Activated naive CD4-positive, alpha-beta T cell treated with Interleukin-2 at 50 U/mL for 16 hours (primary cell): ENCODE results near the gene ADD3.

Experiments
- DNase-seq: peaks from one replicate; pipeline ENCODE4 v3.0.0-alpha.2; 2020

The ADD3 gene

GRCh38 chr10:110007701-110008517 is at the start of gene ADD3:
ADD3 (plus strand) TSS chr10:110007984; CDS start chr10:110100654, 92,670 bp downstream.
- peak; percentile 88 for DNase-seq

- no peak for DNase-seq
Measured at GRCh38 chr10:109958059-109958458, 49.7 kb upstream of the ADD3 start.

GRCh38 chr10:109959259-109960145 is 48.3 kb upstream of the ADD3 start:
- DNase-seq = no peak

- DNase-seq = no peak
Measured at GRCh38 chr10:109960682-109961081, 47.1 kb upstream of the ADD3 start.

- no peak for DNase-seq
Measured at GRCh38 chr10:109961174-109962001, 46.4 kb upstream of the ADD3 start.

- no peak for DNase-seq
Measured at GRCh38 chr10:109962247-109962646, 45.5 kb upstream of the ADD3 start.

GRCh38 chr10:109963439-109963838 is 44.3 kb upstream of the ADD3 start:
- DNase-seq = no peak

GRCh38 chr10:109964318-109964717 is 43.5 kb upstream of the ADD3 start:
- no peak for DNase-seq

GRCh38 chr10:109966961-109967738 is 40.6 kb upstream of the ADD3 start:
- no peak for DNase-seq

- no peak for DNase-seq
Measured at GRCh38 chr10:109967739-109968088, 40.1 kb upstream of the ADD3 start.

- no peak for DNase-seq
Measured at GRCh38 chr10:109968953-109969759, 38.6 kb upstream of the ADD3 start.

- no peak for DNase-seq
Measured at GRCh38 chr10:109969760-109970346, 37.9 kb upstream of the ADD3 start.

- DNase-seq = no peak
Measured at GRCh38 chr10:109971634-109972033, 36.1 kb upstream of the ADD3 start.

- no peak for DNase-seq
Measured at GRCh38 chr10:109972372-109973001, 35.3 kb upstream of the ADD3 start.

- no peak for DNase-seq
Measured at GRCh38 chr10:109973326-109973829, 34.4 kb upstream of the ADD3 start.

- DNase-seq = no peak
Measured at GRCh38 chr10:109974504-109975191, 33.1 kb upstream of the ADD3 start.

GRCh38 chr10:109975244-109976190 is 32.3 kb upstream of the ADD3 start:
- no peak for DNase-seq

- no peak for DNase-seq
Measured at GRCh38 chr10:109976681-109977080, 31.1 kb upstream of the ADD3 start.
